Neutrophil (primary cell): ENCODE results near the gene ESYT3.

Experiments
- H3K27ac ChIP-seq: fragments of 200-600 bp; sonication (generic); 2 replicates; pipeline ENCODE4 v1.5.1; 2016; ENCODE audit warnings: mild to moderate bottlenecking, moderate library complexity
- H3K27me3 ChIP-seq: fragments of 200-600 bp; sonication (generic); 2 replicates; pipeline ENCODE4 v1.6.0; 2016; ENCODE audit warnings: mild to moderate bottlenecking
- H3K36me3 ChIP-seq: fragments of 200-600 bp; sonication (generic); 2 replicates; pipeline ENCODE4 v1.5.1; 2017
- H3K4me1 ChIP-seq, 2 experiments: fragments of 200-600 bp in 1 of 2; sonication (generic) in 1 of 2; 1 replicate in 1 of 2; 2 replicates in 1 of 2; pipeline versions ENCODE4 v1.5.1 to v1.6.1; 2013 to 2016; ENCODE audit warnings: low read depth in 1 of 2, low read length in 1 of 2, mild to moderate bottlenecking in 1 of 2, moderate library complexity in 1 of 2; ENCODE audit not compliant: control insufficient read depth in 1 of 2, insufficient read depth in 1 of 2
- H3K4me3 ChIP-seq, 2 experiments: fragments of 200-600 bp in 1 of 2; sonication (generic) in 1 of 2; 1 replicate in 1 of 2; 2 replicates in 1 of 2; pipeline ENCODE4 v1.5.1; 2013 to 2016; ENCODE audit warnings: low read depth in 1 of 2, low read length in 1 of 2, mild to moderate bottlenecking in 1 of 2, moderate library complexity in 1 of 2
- H3K9me3 ChIP-seq: fragments of 200-600 bp; sonication (generic); 2 replicates; pipeline ENCODE4 v1.5.1; 2016
- CTCF ChIP-seq: fragments of 200-600 bp; sonication (generic); IDR thresholded peaks from 2 replicates; pipeline ENCODE4 v1.5.1; 2016; ENCODE audit warnings: antibody characterized with exemption

ESYT3 gene

GRCh38 chr3:138394156-138394555 lies 40.3 kb upstream of the ESYT3 start:
- Histone ChIP-seq H3K9me3 (no peaks in the 10 kb centered on the region), H3K27me3 (no peaks in the 10 kb centered on the region), H3K36me3 (no peaks in the 10 kb centered on the region), H3K27ac (no peak overlapping the region), H3K4me3 (no peak overlapping the region), H3K4me1 (no peaks in the 10 kb centered on the region)
- no peak for TF ChIP-seq CTCF

- Histone ChIP-seq H3K36me3 (no peaks in the 10 kb centered on the region), H3K4me3 (no peak overlapping the region), H3K4me1 (no peaks in the 10 kb centered on the region), H3K27me3 (no peaks in the 10 kb centered on the region), H3K9me3 (no peaks in the 10 kb centered on the region), H3K27ac (no peak overlapping the region)
- no peak for TF ChIP-seq CTCF
Observed at GRCh38 chr3:138394686-138395085, 39.7 kb upstream of the ESYT3 start.

- no peak overlapping the region for H3K4me3 ChIP-seq
- H3K36me3 ChIP-seq = no peaks in the 10 kb centered on the region
- TF ChIP-seq CTCF = no peak
- no peak overlapping the region for H3K27ac ChIP-seq
- H3K9me3 ChIP-seq = no peaks in the 10 kb centered on the region
- H3K27me3 ChIP-seq = no peaks in the 10 kb centered on the region
- no peaks in the 10 kb centered on the region for H3K4me1 ChIP-seq
Observed at GRCh38 chr3:138395865-138396751, 38.3 kb upstream of the ESYT3 start.

GRCh38 chr3:138396752-138397410 lies 37.5 kb upstream of the ESYT3 start:
- H3K9me3 ChIP-seq = no peaks in the 10 kb centered on the region
- H3K27me3 ChIP-seq = no peaks in the 10 kb centered on the region
- no peak for TF ChIP-seq CTCF
- no peak overlapping the region for H3K27ac ChIP-seq
- no peaks in the 10 kb centered on the region for H3K4me1 ChIP-seq
- H3K36me3 ChIP-seq = no peaks in the 10 kb centered on the region
- H3K4me3 ChIP-seq = no peak overlapping the region

GRCh38 chr3:138397983-138398382 lies 36.4 kb upstream of the ESYT3 start:
- TF ChIP-seq CTCF = no peak
- H3K27ac ChIP-seq = no peak overlapping the region
- H3K36me3 ChIP-seq = no peaks in the 10 kb centered on the region
- H3K27me3 ChIP-seq = no peaks in the 10 kb centered on the region
- no peak overlapping the region for H3K4me3 ChIP-seq
- H3K4me1 ChIP-seq = no peaks in the 10 kb centered on the region
- H3K9me3 ChIP-seq = no peaks in the 10 kb centered on the region
